Endothelial cell of hepatic sinusoid (primary cell): ENCODE data around the gene CD81.

ENCODE experiments used
- in situ Hi-C: cut with HindIII; loops from 2 replicates; pipeline ENCODE4 v1.10.0; 2017; ENCODE audit warnings: low sequenced_read_pairs

CD81 gene

DNA sequence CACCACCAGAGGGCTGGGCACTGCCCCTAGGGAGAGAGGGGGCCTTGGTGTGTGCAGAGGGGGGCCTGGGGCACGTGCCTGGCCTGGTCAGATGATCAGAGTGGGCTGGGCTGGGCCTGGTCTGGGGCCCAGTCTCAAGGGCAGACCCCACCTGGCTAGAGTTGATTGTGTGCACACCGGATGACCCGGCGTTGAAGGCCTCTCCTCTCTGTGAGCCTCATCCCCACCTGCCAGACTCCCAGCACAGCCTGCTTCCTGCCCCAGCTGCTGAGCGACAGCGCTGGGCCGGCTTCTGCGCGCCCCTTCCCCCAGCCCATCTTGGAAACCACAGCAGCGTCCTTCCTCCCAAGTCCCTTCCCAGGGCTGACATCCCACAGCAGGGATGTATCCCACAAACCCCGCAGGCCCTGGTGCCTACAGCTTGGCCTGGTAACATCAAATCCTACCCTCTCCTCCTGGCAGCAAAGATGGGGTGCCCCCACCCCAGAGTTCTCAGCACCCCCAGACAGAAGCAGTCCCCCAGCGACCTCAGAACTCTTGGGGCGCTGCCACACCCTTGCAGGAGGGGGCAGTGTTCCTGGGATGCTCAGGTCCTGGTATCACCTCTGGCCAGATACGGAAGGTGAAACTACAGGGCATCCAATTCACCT is 12.4 kb downstream of the CD81 start:
- in situ Hi-C loops = no loop called here

DNA sequence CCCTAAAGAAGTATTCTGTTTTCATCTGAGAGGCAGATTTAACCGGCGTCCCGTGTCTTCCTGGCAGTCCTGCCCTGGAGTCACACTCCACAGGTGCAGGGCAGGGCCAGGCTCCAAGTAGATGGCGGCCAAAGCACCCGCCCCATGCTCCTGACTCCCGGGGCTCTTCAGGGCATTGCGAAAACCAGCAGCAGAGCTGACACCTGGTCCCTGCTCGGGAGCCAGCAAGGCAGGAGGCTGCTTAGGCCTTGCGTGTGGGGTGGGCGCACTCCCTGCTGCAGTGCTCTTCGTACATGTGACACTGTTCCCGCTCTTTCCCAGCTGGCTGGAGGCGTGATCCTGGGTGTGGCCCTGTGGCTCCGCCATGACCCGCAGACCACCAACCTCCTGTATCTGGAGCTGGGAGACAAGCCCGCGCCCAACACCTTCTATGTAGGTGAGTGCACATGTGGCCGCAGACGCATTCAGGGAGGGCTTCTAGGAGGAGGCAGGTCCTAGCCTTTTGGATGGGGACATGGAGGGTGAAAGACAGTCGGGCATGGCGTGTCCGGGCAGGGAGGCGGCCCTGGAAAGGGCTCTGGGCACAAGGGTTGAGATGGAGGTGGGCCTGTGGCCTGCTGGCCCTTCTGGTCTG is 13.1 kb downstream of the CD81 start:
- in situ Hi-C loops = no loop called here

DNA sequence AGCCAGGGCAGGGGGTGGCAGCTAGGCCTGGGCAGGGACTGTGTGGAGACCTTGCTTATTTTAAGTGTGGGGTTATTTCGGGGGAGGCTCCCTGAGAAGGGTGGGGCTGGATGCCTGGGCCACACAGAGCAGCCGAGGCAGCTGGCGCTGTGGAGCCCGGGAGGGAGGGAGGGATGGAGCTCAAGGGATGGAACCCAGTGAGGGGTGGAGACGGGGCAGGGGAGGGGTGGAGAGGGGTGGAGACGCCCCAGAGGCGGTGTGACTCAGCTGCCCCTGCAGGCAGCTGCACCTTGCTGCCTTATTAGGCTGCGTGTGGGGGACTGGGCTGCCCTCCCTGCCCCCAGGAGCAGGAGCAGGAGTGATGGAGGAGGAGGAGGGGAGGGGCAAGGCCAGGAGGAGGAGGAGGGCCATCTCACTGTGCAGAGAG is 13.6 kb downstream of the CD81 start:
- in situ Hi-C loops = no loop called here

DNA sequence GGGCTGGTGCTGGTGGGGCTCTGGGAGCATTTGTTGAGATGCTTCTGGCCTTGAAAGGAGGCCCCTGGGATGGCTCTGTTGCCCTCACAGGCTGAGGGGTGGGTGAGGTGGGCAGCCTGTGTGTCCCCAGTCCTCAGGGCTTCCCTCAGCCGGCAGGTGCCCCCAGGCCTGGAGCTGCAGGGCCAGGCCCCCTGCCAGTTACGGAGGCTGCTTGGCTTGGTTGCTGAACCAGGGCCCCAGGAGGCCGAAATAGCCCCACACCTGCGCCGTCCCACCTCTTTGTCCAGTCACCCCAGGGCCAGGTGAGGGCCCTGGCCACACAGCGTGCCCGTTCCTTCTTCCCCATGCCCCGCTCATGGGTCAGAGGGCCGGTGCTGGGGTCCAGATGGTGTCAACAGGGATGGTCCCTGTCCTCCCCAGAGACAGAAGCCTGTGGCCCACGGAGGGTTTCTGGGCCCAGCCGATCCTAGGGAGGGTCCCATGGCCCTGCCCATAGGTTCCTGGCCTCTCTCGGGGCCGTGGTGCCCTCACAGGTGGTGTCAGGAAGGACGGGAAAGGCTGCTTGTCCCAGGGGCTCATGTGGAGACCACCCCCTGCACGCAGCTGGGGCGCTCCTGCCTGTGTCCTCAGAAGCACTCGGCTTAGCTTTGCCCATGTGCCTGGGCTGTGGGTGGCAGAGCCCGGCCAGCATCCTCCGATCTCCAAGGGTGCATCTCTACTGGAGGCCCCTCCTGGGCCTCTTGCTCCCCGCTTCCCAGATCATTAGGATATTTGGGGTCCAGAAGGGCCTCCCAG is 14.3 kb downstream of the CD81 start:
- in situ Hi-C loops = no loop called here

DNA sequence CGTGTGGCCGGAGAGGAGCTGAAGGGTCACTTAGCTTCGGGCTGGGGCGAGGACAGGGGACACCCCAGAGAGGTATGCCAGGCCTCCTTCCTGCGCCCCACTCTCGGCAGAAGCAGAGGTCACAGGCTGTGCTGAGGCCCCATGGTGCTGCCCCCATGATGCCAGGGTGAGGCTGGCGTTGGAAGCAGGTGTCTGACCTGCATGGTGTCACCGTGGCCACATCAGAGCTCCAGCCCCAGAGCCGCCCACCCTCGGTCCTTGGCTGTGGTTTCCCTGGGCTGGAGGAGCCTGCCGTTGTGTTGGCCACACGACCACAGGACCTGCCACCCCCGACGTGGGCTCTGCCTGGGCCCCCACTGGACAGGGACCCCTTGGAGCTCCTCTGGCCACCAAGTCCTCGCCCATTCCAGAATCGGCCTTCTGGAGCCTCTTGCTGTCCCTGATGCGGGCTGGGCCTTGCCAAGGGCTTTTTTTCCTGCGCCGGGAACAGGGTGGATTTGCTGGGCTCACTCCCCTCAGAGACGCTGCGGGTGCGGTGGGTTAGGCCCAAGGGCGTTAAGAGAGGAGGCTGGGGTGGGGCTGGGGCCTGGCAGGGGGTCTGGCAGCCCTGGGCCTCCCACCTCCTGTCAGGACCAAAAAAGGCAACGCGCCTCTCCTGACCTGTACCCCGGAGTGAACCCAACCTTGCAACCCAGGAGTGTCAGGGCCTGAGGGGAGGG is 15.3 kb downstream of the CD81 start:
- in situ Hi-C loops = no loop called here

DNA sequence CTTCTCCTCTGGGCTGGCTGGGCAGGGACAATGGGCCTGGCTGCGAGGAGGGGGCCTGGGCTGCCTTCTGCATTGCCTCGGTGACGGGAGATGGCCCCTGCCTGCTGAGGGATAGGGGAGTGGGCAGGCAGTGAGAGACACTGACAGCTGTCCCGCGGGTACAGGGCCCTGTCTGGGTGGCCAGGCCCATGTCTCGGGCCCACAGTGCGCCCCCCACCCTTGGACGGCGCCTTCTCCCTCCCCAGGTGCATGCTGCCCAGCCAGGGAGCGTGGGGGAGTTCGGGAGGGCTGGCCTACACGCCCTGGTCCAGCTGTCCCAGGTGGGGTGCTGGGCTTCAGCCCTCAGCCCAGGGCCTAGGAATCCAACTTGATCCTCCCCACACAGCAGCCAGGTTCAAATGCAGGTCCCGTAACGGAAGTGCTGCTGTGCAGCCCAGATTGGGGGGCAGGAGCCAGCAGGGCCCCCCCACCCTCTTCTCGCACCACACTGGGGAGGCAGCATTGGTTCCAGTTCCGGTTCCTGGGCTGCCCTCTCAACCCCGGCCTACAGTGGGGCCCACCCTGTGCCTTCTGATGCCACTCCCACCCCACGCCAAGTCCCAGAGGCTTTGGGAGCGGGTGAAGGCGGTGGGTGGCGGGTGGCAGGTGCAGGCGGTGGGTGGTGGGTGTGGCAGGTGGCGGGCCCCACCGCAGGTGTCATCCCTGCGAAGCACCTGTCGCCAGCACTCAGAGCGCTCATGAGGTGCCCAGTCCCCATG is 16.2 kb downstream of the CD81 start:
- in situ Hi-C loops = no loop called here

DNA sequence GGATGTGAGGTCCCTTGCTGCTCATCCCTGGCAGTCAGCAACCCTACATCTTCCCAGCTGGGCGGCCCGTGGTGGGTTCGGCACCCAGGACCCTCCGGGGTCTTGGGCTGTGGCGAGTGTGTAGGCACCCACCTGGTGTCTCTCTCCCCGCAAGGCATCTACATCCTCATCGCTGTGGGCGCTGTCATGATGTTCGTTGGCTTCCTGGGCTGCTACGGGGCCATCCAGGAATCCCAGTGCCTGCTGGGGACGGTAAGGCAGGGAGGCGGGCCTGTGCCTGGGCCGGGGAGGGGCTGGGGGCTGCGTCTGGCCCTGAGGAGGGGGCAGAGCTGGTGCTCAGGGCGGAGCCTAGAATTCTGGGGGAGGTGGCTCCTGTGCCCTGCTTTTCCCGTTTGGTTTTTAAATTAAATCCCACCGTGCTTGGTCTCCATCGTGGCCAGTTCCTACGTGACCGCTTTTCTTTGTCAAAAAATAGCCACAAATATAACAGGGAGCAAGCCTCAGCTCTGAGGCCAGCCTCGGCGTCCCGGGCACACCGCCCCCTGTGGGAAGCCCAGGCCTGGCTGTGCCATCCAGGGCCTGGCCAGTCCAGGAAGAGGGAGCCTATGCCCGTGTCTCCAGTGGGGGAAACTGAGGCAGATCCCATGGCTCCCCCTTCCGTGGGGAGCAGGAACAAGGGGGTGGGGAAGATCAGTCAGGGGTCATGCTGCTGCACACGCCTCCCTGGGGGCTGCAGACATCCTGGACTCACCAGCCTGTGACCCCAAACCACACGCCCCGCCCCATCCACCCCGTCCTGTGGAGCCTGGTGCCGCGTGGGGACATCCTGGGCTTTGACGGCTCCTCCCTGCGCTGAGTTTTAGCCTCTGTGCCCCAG is 17.1 kb downstream of the CD81 start:
- in situ Hi-C loops = no loop called here

DNA sequence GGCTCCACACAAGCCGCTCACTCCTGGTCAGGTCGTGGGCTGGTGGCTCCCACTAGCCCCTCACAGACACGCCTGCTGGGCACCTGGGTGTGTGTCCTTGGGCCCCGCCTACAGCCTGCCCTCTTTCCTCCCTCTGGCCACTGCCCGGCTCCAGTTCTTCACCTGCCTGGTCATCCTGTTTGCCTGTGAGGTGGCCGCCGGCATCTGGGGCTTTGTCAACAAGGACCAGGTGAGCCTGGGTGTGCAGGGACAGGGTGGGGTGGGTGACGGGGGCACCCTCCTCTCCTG is 17.7 kb downstream of the CD81 start:
- in situ Hi-C loops = no loop called here

DNA sequence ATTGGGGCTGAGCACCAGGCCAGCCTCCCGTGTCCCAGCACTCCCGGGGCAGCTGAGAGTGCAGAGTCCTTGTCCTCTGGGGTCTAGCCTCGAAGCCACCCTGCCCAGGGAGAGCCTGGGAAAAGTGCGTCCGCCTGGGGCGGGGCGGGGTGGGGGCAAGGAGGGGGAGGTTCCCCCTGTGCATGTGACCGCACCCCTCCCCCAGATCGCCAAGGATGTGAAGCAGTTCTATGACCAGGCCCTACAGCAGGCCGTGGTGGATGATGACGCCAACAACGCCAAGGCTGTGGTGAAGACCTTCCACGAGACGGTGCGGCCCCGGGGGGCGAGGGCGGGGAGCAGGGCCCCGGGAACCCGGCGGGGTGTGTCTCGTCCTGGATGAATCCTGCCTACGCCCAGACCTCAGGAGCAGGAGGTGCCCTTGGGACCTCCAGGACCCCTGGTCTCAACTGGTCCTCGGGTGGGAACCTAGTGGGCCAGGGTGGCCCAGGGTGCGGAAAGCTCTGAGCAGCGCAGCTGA is 18.2 kb downstream of the CD81 start:
- in situ Hi-C loops = no loop called here

DNA sequence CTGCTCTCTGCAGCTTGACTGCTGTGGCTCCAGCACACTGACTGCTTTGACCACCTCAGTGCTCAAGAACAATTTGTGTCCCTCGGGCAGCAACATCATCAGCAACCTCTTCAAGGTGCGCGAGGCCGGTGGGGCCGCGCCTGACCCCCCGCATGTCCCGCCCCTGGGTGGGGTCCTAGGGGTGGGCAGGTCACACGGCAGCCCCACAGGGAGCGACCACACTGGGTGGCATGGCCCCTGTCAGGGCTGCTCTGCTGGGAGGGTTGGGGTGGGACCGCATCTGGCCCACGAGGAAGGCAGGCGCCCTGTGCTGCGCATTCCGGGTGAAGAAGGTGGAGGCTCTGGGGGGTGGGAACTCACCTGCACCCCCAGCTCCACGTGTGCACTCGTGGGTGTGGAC is 18.7 kb downstream of the CD81 start:
- in situ Hi-C loops = no loop called here

DNA sequence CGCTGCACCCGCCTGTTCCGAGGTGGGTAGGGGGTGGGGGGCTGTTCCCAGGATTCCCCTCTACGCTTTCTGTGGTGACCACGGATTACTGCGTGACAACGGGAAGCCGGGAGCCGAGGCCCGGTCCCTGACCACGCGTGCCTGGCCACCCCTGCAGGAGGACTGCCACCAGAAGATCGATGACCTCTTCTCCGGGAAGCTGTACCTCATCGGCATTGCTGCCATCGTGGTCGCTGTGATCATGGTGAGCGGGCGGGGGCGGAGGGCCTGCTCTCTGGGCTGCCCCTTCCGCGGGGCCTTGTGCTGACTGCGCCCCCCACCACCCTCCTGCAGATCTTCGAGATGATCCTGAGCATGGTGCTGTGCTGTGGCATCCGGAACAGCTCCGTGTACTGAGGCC is 19.4 kb downstream of the CD81 start:
- in situ Hi-C loops = no loop called here

DNA sequence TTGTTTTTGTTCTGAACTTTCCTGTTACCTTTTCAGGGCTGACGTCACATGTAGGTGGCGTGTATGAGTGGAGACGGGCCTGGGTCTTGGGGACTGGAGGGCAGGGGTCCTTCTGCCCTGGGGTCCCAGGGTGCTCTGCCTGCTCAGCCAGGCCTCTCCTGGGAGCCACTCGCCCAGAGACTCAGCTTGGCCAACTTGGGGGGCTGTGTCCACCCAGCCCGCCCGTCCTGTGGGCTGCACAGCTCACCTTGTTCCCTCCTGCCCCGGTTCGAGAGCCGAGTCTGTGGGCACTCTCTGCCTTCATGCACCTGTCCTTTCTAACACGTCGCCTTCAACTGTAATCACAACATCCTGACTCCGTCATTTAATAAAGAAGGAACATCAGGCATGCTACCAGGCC is 19.9 kb downstream of the CD81 start:
- in situ Hi-C loops = no loop called here

DNA sequence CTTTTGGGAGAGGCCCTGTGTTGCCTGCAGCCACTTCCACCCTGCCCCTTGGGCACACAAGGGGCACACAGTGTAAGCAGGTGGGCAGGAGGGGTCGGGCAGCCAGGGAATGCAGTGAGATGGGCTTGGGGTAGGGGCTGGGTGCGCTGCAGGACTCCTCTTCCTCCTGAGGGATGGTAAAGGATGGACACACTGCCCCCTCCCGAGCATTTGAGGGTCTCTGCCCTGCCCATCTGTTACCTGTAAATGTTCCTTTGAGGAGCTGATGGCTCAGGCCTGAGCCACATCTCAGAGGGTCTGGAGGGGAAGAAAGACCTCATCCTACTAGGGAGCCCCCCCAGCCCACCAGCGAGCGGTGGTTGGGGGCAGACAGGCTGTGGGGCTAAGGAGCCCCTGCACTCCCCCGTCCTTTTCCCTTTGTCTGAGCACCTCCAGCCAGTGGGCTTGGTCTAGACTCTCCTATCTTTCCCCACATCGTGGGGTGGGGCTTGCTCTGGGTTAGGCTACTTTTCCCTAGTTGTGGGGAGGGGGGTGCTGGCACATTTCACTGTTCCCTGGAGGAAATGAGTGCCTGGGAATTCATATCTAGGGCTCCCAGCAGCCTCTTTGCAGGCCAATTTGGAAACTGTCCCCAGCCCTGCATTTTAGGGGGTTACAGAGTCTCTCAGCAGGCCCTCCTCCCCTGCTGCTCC is 21.7 kb downstream of the CD81 start:
- in situ Hi-C loops = no loop called here

DNA sequence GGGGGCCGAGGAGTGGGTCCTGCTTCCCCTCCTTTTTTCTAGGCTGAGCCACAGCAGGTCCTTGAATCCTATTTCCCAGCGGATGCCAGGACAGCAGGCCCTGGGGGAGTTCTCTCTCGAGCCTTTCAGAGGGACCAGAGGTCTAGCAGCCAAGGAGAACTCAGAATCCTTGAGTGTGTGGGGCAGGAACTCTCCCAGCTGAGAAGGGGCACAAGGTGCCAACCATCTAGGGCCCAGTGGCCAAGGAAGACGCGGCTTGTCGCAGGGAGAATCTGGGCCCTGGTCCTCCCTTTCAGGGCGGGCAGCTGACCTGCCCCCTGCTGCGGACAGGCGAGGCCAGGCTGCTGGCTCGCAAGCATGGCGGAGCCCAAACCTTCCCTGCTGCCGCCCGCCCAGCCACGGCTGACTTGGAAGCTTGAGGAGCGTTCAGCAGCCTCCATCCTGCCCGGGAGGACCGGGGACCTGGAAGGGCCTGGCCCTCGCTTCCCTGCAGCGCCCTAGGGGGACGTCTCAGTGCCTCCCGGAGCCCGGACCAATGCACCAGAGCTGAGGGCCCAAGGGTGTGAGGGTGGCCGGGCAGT is 22.5 kb downstream of the CD81 start:
- in situ Hi-C loops = no loop called here

DNA sequence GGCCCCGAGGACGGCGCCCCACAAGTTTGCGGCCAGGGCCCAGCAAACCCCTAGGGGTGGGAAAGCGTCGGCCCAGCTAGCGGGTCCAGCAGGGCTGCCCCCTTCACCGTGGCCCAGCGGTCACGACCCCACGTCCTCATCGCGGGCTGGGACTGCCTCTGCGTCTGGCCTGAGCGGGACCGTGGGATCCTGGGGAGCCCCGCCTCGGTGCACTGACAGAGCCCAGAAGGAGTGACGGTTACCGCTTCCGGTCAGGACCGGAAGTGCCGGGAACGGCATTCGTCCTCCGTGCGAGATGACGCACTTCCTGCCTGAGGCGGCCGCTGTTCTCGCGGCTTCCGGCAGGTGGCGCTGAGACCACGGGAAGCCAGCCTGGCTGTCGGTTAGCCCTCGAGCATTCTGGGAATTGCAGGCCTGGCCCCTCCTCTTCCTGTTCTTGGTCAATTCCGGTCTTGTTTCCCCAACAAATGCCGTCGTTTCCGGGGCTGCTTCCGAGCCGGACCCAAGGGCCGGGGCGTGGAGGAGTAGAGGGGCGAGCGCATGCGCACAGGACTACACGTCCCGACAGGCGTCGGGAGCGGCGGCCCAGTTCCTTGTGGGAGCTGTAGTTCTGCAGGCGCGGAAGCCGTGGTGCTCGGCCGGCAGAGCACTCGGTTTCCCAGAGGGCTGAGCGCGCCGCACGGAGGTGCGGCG is 23.1 kb downstream of the CD81 start, which contains the start of gene TSSC4:
Gene TSSC4, plus strand, starts transcription at position 682 of the 693 bp plus-strand sequence. CDS start 1,884 bp downstream, outside the sequence.
- in situ Hi-C loops = no loop called here

DNA sequence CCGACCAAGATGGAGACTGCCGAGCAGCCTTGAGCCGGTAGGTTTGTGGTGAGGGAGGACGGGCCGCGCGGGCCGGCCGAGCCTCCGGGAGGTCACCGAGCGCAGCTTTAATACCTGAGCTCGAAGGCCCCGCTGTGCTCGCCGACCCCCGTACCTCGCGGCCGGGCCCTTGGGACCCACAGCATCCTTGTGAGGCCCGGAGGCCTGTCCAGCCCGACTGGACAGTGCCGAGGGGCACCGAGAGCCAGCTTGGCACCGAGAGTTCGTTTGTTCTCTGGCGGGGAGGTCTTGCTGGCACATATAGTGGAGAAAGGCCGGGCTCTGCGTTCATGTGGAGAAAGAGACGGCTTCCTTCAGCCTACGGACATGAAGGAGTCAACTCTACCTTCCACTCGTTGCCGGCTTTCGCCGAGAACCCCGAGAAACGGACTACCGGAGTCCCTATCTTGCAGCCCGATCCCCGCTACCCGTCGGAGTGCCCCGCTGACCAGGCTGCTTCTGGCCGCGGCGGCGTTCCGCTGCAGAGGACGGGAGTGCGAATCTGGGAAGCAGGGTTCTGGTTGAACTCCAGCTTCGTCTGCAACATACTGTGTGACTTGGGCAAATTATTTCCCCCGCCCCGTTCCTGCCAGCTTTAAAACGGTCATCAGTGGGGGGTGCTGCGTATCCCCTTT is 23.8 kb downstream of the CD81 start:
- in situ Hi-C loops = no loop called here

DNA sequence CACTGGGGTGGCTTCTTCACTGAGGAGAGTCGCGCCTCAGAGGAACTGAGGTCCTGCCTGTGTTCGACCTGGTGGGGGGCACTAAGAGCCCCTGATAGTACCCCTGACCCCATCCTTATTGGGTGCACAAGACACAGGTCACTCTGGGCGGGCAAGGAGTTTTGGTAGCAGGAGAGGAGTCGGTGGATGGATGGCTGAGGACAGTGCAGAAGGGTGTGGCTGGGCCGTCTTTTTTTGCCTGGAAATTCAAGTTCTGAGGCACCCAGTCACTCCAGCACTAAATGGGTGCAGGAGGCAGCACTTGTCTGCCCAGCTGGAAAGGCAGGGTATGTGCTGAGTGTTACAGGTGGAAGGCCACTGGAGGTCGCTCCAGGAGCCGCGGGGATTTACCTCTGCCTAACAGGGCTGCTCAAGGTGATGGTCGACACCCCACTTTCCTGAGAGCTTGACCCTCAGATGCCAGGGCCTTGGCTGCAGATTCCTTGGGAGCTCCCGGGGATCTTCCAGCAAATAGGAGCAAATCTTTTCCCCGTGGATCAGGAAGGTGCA is 24.4 kb downstream of the CD81 start:
- in situ Hi-C loops = no loop called here
